GM19239 (cell line): ENCODE data around the gene HSF2.
A peak's percentile ranks its signal among the peaks of the same experiment; 100 is the strongest.

Source experiments
- DNase-seq: peaks from one replicate; pipeline ENCODE4 v3.0.0; 2011; ENCODE audit warnings: low spot score; ENCODE audit not compliant: insufficient read length
- FAIRE-seq: peaks from 2 replicates; lab custom pipeline; 2011; peaks lifted over from hg19 to GRCh38; lab: Jason Lieb, UNC

Gene HSF2

DNA sequence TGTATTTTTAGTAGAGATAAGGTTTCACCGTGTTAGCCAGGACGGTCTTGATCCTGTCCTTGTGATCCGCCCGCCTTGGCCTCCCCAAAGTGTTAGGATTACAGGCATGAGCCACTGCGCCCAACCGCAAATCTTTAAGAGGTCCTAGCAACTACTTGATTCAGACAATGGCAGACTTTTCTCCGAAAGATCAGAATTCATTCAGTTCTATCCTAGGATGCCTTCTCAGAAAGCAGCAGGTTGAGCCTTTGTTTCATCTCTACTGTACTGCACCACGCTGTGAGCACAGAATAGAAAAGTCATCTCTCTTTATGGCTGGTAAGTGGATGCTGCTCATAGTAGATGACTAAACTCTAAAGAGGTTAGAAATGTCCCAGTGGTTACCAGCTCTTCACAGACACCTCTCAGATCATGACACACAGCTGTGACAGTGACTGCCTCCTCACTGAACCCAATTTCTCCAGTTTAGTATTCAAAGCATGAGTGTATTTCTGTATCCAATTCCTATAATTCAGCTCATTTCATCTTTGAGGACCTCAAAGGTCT is 6.0 kb upstream of the HSF2 start:
- no peak for DNase-seq

DNA sequence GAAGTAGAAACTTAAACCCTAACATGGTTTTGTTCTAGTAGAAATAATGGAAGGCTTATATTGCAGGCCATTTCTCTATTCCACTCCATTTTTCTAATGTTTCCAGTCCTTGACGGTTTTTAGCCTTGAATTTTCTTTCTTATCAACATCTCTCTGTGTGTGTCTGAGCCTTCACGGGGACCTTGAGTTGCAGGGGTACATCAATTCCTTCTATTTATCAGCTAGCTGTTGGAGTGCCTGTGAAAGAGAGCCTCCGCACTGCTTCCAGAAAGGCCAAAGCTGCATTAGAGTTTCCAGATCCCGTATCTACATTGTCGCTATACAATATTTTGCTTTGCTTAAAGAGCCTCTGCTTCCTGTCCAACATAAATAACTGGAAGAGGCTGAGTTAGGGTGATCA is 5.4 kb upstream of the HSF2 start:
- FAIRE-seq (no peak), DNase-seq (no peak)

More for the DNA sequence above, 6.0 kb upstream of the HSF2 start:
- FAIRE-seq = no peak

GRCh38 chr6:122399055-122399347 is 451 bp upstream of the HSF2 start:
- DNase-seq (no peak), FAIRE-seq (no peak)

DNA sequence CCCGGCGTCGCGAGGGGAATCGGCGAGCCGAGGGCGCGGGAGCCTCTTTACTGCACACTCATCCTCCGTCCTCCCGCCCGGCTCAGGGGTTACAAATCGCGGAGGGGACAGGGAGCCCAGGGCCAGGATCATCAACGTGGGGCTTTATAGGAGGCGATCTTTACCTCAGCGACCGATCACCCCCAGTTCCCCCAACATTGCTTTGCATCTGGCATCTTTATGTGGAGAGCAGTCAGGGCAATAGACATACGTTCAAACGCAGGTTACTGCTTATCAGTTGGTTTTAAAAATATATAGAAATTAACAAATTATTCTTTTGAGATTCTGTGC is 634 bp downstream of the HSF2 start:
- DNase-seq (peak; percentile 1), FAIRE-seq (peak; percentile 60)

GRCh38 chr6:122400462-122401089 is 1.1 kb downstream of the HSF2 start:
- FAIRE-seq (peak; percentile 61), DNase-seq (no peak)

GRCh38 chr6:122401104-122401503 is 1.7 kb downstream of the HSF2 start:
- DNase-seq (no peak), FAIRE-seq (no peak)

DNA sequence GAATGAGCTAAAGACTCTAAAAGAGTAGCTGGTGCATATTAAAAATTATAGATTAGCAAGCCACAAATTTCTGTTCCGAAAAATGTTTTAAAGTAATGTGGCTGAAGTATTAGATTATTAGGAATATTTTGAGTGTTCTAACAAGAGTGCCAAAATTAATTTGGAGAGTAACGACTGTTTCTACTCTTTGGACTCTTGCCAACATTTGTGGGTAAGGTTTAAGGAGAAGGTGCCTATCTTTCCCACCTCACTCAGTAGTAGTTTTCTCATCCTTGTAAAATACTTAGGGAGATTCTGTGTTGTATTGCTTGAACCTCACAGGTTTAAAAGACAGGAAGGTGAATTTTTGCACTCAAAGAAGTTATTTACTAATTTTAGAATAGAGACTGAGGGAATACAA is 5.0 kb downstream of the HSF2 start:
- no peak for FAIRE-seq
- DNase-seq = no peak

- FAIRE-seq (no peak), DNase-seq (no peak)
Observed at GRCh38 chr6:122405417-122405816, 6.0 kb downstream of the HSF2 start.

GRCh38 chr6:122406187-122406586 is 6.7 kb downstream of the HSF2 start:
- no peak for DNase-seq
- no peak for FAIRE-seq

DNA sequence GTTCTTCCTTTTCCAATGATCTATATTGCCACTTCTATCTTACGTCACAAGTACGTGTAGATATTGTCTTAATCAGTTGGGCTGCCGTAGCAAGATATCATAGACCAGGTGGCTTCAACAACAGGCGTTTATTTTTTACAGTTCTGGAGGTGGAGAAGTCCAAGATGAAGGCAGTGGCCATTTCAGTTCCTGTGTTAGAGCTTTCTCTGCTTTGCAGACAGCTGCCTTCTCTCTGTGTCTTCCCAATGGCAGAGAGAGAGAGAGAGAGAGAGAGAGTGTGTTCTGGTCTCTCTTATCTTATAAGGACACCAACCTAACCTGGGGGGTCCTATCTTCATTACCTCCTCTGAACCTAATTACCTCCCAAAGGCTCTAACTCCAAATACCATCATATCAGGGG is 8.3 kb downstream of the HSF2 start:
- DNase-seq (no peak), FAIRE-seq (no peak)

DNA sequence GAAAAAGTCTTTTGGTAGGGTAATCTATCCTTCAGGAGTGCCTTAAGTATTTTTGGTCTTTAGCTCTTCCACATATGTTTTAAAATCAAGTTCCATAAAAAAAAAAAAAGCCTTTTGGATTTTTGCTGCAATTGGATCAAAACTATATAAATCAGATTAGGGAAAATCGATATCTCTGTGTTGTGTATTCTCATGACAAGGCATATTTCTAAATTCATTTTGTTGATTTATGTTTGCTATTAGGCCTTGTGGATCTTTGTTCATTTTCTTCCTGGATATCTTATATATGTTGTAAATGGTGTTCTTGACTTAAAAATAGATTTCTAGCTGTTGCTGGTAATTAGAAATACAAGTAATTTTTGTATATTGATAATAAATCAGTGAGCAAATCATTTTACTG is 8.8 kb downstream of the HSF2 start:
- DNase-seq (no peak), FAIRE-seq (no peak)

GRCh38 chr6:122408702-122409458 is 9.4 kb downstream of the HSF2 start:
- FAIRE-seq = no peak
- DNase-seq = no peak

- DNase-seq (no peak), FAIRE-seq (peak; percentile 84)
Observed at GRCh38 chr6:122412001-122412400, 12.5 kb downstream of the HSF2 start.

DNA sequence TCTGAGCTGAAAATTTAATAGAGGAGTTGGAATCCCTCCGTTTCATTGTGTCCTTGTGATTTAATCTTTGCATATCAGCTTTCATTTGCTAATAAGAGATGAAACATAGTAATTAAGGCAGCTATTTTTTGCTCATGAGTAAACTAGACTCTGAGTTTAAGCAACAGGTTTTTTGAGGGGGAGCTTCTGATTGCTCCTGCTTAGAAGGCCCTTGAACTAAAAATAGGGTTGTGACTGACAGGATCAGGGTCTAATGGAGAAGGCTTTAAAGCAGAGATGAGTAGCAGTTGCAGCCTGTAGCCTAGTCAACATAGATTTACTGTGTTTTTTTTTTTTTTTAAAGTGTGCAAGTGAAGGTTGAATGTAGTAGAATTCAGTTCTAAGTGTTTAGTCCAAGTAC is 17.4 kb downstream of the HSF2 start:
- no peak for DNase-seq
- no peak for FAIRE-seq

- FAIRE-seq (no peak), DNase-seq (no peak)
Observed at GRCh38 chr6:122422003-122422402, 22.6 kb downstream of the HSF2 start.

DNA sequence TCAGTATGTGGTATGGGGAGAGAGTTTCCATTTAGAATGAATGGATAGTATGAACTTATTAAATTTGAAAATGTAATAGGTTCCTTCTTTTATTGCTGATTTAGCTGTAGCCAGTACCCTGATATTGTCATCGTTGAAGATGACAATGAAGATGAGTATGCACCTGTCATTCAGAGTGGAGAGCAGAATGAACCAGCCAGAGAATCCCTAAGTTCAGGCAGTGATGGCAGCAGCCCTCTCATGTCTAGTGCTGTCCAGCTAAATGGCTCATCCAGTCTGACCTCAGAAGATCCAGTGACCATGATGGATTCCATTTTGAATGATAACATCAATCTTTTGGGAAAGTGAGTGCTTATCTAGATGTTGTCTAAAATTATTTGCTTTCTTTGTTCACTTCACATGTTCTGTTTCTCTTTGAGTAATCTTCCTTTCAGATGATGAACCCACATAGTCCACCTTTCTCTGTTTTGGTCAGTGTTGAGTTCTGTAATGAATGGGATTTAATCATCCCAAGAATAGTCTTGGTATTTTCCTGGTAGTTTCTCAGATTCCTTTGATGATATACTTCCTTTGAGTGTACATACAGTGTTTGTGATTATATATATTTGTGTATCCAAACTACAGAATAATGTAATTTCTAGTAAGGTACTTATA is 23.3 kb downstream of the HSF2 start:
- peak; percentile 31 for FAIRE-seq
- no peak for DNase-seq

GRCh38 chr6:122423734-122424133 is 24.3 kb downstream of the HSF2 start:
- no peak for FAIRE-seq

DNA sequence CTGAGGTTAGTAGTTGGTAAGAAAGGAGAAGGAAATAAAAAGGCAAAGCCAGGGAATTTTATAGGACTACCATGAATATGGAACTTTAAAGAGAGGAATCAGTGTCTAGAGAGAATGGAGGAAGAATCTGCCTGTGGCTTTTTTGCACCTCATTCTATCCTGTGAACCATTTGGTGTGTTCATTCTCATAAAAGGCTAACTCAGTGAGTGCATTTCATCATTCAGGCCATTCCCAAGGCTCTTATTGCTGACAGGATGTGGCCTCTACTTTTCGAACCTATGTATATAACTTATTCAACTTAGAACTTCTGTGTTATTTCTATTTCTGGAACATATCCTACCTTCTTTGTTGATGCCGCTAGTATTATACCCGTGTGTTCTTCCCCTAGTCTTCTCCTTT is 27.1 kb downstream of the HSF2 start:
- DNase-seq (no peak), FAIRE-seq (no peak)

More at GRCh38 chr6:122423734-122424133, 24.3 kb downstream of the HSF2 start:
- no peak for DNase-seq

- FAIRE-seq = no peak
- no peak for DNase-seq
Observed at GRCh38 chr6:122428781-122429180, 29.3 kb downstream of the HSF2 start.

DNA sequence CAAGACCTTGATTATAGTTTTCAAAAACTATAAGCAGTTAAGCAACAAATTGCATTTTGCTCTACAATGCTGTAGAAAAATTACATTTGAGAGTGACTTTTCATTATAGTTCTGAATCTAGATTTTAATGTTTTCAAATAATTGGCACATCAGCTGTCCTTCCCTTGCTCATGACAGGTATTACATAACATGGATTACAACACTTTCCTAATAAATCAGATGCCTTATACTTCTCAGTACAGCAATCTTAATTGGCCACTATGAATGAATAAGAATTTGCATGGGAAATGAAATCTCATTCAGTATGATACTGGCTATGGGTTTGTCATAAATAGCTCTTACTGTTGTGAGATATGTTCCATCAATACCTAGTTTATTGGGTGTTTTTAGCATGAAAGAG is 29.9 kb downstream of the HSF2 start:
- FAIRE-seq (no peak), DNase-seq (no peak)

DNA sequence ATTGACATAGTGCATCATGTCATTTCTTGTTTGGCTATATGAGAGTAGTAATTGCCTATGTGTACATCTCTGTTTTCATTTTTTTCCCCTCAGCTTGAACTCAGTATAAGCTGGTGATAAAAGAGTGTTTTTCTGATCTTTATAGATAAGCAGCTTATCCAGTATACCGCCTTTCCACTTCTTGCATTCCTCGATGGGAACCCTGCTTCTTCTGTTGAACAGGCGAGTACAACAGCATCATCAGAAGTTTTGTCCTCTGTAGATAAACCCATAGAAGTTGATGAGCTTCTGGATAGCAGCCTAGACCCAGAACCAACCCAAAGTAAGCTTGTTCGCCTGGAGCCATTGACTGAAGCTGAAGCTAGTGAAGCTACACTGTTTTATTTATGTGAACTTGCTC is 32.3 kb downstream of the HSF2 start:
- FAIRE-seq = no peak

DNA sequence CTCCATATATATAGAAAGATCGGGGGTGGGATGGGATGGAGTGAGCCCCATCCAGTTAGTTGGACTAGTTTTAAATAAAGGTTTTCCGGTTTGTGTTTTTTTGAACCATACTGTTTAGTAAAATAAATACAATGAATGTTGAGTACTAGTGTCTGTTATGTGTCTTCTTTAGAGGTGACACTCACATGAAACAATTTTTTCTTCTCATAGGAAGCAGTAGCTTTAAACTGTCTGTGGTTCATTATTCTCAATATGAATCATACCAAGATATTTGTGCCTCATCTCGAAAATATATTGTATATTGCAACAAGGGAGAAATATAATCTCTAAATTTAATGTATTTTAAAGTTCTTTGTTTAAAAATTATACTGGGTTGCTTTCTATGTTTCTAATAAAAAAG is 33.4 kb downstream of the HSF2 start:
- FAIRE-seq = no peak
- no peak for DNase-seq

More for the DNA sequence above, 32.3 kb downstream of the HSF2 start:
- no peak for DNase-seq
